AG20443 (cell line): ENCODE results near the gene VASH1.

Experiments used
- DNase-seq: peaks from one replicate; pipeline ENCODE4 v3.0.0; 2012; ENCODE audit warnings: low spot score, mixed read lengths

The VASH1 gene

GRCh38 chr14:76772300-76773187, 11.3 kb downstream of the VASH1 start:
- no peak for DNase-seq

- DNase-seq = peak; percentile 91
These were observed 12.1 kb downstream of the VASH1 start for GRCh38 chr14:76773188-76773885.

GRCh38 chr14:76773956-76774820, 12.9 kb downstream of the VASH1 start:
- DNase-seq = no peak

GRCh38 chr14:76774821-76775694, 13.8 kb downstream of the VASH1 start:
- no peak for DNase-seq

GRCh38 chr14:76775695-76776427, 14.6 kb downstream of the VASH1 start:
- no peak for DNase-seq

- no peak for DNase-seq
These were observed 15.4 kb downstream of the VASH1 start for GRCh38 chr14:76776428-76777251.

- no peak for DNase-seq
These were observed 16.5 kb downstream of the VASH1 start for GRCh38 chr14:76777721-76778120.

- no peak for DNase-seq
These were observed 17.4 kb downstream of the VASH1 start for GRCh38 chr14:76778546-76779215.

- DNase-seq = no peak
These were observed 18.2 kb downstream of the VASH1 start for GRCh38 chr14:76779221-76780057.

- no peak for DNase-seq
These were observed 18.7 kb downstream of the VASH1 start for GRCh38 chr14:76780058-76780345.

- no peak for DNase-seq
These were observed 19.1 kb downstream of the VASH1 start for GRCh38 chr14:76780360-76780759.

GRCh38 chr14:76780875-76781647, 19.8 kb downstream of the VASH1 start:
- no peak for DNase-seq

GRCh38 chr14:76781648-76782051, 20.4 kb downstream of the VASH1 start:
- DNase-seq = no peak

GRCh38 chr14:76782115-76782884, 21.0 kb downstream of the VASH1 start:
- DNase-seq = no peak

- no peak for DNase-seq
These were observed 21.8 kb downstream of the VASH1 start for GRCh38 chr14:76782885-76783566.

- no peak for DNase-seq
These were observed 23.1 kb downstream of the VASH1 start for GRCh38 chr14:76784266-76784874.
